K562 (cell line): ENCODE results near the gene P2RY8.

Source experiments
- BRD4 ChIP-seq: fragments of 200-600 bp; sonication (generic); IDR thresholded peaks from 2 replicates; pipeline ENCODE4 v1.6.1; 2017; ENCODE audit warnings: inconsistent platforms
- CTCF ChIP-seq, 3 experiments: IDR thresholded peaks in 2 of 3; conservative IDR thresholded peaks in 1 of 3; 2 replicates each; pipeline ENCODE4 v1.5.1; 2011 to 2012; ENCODE audit warnings: low read length in 3 of 3, mild to moderate bottlenecking in 3 of 3, control low read depth in 2 of 3, improper control_type of control experiment in 1 of 3, inconsistent platforms in 1 of 3, low read depth in 1 of 3, mixed read lengths in 1 of 3, moderate library complexity in 1 of 3; ENCODE audit not compliant: insufficient read depth in 2 of 3
- DMBX1 ChIP-seq: fragments of 250-450 bp; sonication (Bioruptor Pico); IDR thresholded peaks from 2 replicates; pipeline ENCODE4 v1.8.0; 2022; ENCODE audit warnings: inconsistent platforms, mild to moderate bottlenecking, moderate library complexity, borderline replicate concordance
- EP300 ChIP-seq: IDR thresholded peaks from 2 replicates; pipeline ENCODE4 v1.6.1; 2012; ENCODE audit warnings: low read length, improper control_type of control experiment
- EZH2 ChIP-seq: IDR thresholded peaks from 2 replicates; pipeline ENCODE4 v1.6.1; 2012; ENCODE audit warnings: low read depth, mild to moderate bottlenecking, inconsistent platforms, low read length, borderline replicate concordance
- FOXK1 ChIP-seq: sonication (generic); formaldehyde crosslinking; IDR thresholded peaks from 2 replicates; pipeline ENCODE4 v1.8.0; 2022; ENCODE audit warnings: missing genetic modification reagents, mild to moderate bottlenecking, borderline replicate concordance
- KDM5B ChIP-seq: fragments of 200-600 bp; sonication (generic); IDR thresholded peaks from 2 replicates; pipeline ENCODE4 v1.6.1; 2012; ENCODE audit warnings: low read depth, mild to moderate bottlenecking, moderate library complexity, low read length, control low read depth, inconsistent platforms; ENCODE audit not compliant: insufficient replicate concordance
- NRF1 ChIP-seq, 2 experiments: fragments of 450-650 bp; IDR thresholded peaks in 1 of 2; conservative IDR thresholded peaks in 1 of 2; 2 replicates each; pipeline ENCODE4 v1.6.1; 2014; ENCODE audit warnings: mild to moderate bottlenecking in 2 of 2
- PKNOX1 ChIP-seq: fragments of 450-650 bp; IDR thresholded peaks from 2 replicates; pipeline ENCODE4 v1.6.1; 2016
- ZBTB49 ChIP-seq: sonication (generic); formaldehyde crosslinking; IDR thresholded peaks from 2 replicates; pipeline ENCODE4 v1.8.0; 2022; ENCODE audit warnings: missing genetic modification reagents, mild to moderate bottlenecking, borderline replicate concordance
- ZNF12 ChIP-seq: sonication (generic); formaldehyde crosslinking; IDR thresholded peaks from 2 replicates; pipeline ENCODE4 v1.4.0; 2020; ENCODE audit warnings: mild to moderate bottlenecking, missing genetic modification reagents
- ZNF239 ChIP-seq: fragments of 250-450 bp; sonication (Bioruptor Pico); IDR thresholded peaks from 2 replicates; pipeline ENCODE4 v1.4.0; 2020; ENCODE audit warnings: mild to moderate bottlenecking
- ZNF57 ChIP-seq: fragments of 450-650 bp; formaldehyde crosslinking; IDR thresholded peaks from 2 replicates; pipeline ENCODE4 v1.4.0; 2020; ENCODE audit warnings: mild to moderate bottlenecking, moderate library complexity

DNA sequence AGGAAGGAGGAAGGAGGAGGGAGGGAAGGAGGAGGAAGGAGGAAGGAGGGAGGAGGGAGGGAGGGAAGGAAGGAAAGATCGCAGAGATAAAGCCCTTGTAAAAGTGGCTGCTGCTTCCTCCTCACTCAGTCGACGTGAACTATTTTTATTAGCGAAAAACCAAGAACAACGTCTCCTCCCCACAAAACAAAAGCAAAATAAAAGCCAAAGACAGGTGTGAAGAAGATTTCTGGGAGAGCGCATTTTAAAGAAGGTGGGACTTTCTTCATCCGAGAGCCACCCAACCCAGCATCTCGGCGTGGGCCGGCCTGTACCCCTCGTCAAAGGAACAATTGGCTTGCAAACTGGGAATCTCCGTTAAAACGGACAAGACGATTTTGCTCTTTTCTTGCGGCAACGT lies 43.6 kb downstream of the P2RY8 start:
- TF ChIP-seq ZNF12 (CRISPR knock-in tag), result no peak
- TF ChIP-seq CTCF (IDR thresholded peaks at IDR 0.05 in 2 of 3, conservative IDR thresholded peaks at IDR 0.05 in 1 of 3; ENCODE audit: insufficient read depth in 2 of 3, low read depth in 1 of 3, low read length in 3 of 3), result no peak
- TF ChIP-seq NRF1 (conservative IDR thresholded peaks at IDR 0.05 in 1 of 2, IDR thresholded peaks at IDR 0.05 in 1 of 2), result no peak
- TF ChIP-seq ZNF239 (CRISPR knock-in tag), result no peak
- no peak for TF ChIP-seq ZBTB49 (CRISPR knock-in tag)
- TF ChIP-seq ZNF57 (CRISPR knock-in tag), result no peak
- no peak for TF ChIP-seq BRD4
- TF ChIP-seq EP300, result no peak
- TF ChIP-seq PKNOX1, result no peak
- TF ChIP-seq FOXK1 (CRISPR knock-in tag), result no peak
- no peak for TF ChIP-seq KDM5B
- no peak for TF ChIP-seq EZH2
- no peak for TF ChIP-seq DMBX1 (CRISPR knock-in tag)
